ENCODE data around the gene PDE4D.

DNA sequence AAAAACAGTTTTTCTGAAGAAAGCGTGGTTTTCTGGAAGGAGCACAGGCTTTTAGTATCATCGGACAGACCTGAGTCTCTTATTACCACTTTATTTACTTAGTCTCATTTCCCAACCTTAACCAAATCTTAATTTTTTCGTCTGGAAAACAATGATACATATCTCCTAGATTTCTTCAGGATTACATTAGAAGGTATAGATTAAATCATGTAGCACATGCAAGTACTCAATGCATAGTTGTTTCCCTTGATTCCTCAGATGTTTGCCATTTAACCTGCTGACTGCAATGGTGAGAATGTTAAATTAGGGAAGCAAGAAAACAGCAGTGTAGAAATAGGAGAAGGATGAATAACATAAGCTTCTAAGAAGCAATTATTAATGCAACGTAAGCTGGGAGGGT lies 289.4 kb downstream of the PDE4D start:
- TF ChIP-seq, protein P1, sequence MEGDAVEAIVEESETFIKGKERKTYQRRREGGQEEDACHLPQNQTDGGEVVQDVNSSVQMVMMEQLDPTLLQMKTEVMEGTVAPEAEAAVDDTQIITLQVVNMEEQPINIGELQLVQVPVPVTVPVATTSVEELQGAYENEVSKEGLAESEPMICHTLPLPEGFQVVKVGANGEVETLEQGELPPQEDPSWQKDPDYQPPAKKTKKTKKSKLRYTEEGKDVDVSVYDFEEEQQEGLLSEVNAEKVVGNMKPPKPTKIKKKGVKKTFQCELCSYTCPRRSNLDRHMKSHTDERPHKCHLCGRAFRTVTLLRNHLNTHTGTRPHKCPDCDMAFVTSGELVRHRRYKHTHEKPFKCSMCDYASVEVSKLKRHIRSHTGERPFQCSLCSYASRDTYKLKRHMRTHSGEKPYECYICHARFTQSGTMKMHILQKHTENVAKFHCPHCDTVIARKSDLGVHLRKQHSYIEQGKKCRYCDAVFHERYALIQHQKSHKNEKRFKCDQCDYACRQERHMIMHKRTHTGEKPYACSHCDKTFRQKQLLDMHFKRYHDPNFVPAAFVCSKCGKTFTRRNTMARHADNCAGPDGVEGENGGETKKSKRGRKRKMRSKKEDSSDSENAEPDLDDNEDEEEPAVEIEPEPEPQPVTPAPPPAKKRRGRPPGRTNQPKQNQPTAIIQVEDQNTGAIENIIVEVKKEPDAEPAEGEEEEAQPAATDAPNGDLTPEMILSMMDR (IDR thresholded peaks at IDR 0.05 in 2 of 3, conservative IDR thresholded peaks at IDR 0.05 in 1 of 3; ENCODE audit: control insufficient read depth in 2 of 3, extremely low read depth in 1 of 3, insufficient read depth in 1 of 3, low read depth in 3 of 3, low read length in 3 of 3) = no peak
- TF ChIP-seq SMARCA5 (IDR thresholded peaks at IDR 0.05) = no peak

All from GM12878 (cell line).